SU-DHL-6 (cell line): Measurements from ENCODE around the gene PCK2.

Experiments
- EZH2phosphoT487 ChIP-seq: fragments of 200-600 bp; sonication (generic), shearing (Covaris generic); conservative IDR thresholded peaks from 2 replicates; pipeline ENCODE4 v1.6.1; 2018; ENCODE audit warnings: mild to moderate bottlenecking, antibody characterized with exemption, low read length, moderate library complexity, mixed read lengths
- TF ChIP-seq, protein P1 (sequence below): fragments of 200-600 bp; sonication (generic); IDR thresholded peaks from one replicate; pipeline ENCODE4 v1.5.1; 2017; ENCODE audit warnings: antibody characterized with exemption, mild to moderate bottlenecking, low read length, moderate library complexity; ENCODE audit not compliant: insufficient read depth, poor library complexity, severe bottlenecking

DNA sequence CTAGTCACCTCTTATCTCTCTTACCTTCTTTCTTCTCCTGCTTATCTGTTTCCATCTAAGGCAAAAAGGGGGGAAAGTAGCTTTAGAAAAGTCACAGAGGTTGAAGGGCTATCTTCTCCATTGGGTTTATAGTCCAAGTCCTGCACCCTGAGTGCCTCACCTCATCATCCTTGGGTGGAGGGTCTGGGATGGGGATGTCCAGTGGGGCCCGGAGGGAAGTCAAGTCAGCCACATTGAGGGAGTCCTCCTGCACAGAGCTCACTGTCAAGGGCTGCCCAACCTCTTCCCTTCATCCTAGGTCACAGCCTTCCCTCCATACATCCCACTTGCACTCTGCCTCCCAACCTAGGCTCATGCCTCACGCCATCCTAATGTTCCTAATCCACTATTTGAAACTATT, 51.1 kb downstream of the PCK2 start:
- TF ChIP-seq, protein P1, sequence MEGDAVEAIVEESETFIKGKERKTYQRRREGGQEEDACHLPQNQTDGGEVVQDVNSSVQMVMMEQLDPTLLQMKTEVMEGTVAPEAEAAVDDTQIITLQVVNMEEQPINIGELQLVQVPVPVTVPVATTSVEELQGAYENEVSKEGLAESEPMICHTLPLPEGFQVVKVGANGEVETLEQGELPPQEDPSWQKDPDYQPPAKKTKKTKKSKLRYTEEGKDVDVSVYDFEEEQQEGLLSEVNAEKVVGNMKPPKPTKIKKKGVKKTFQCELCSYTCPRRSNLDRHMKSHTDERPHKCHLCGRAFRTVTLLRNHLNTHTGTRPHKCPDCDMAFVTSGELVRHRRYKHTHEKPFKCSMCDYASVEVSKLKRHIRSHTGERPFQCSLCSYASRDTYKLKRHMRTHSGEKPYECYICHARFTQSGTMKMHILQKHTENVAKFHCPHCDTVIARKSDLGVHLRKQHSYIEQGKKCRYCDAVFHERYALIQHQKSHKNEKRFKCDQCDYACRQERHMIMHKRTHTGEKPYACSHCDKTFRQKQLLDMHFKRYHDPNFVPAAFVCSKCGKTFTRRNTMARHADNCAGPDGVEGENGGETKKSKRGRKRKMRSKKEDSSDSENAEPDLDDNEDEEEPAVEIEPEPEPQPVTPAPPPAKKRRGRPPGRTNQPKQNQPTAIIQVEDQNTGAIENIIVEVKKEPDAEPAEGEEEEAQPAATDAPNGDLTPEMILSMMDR = no peak
- no peak for TF ChIP-seq EZH2phosphoT487
